SK-N-SH (cell line): ENCODE results near the gene TSPAN14. TPM values are rescaled to one million over a fixed set of nuclear protein-coding genes. Genes with fewer than 3 reads are reported as not detected.

ENCODE experiments used
- CTCF ChIA-PET: fragments of 300-600, 350-600 bp; formaldehyde crosslinking; extraction: SDS; loops from one replicate; lab custom pipeline; 2021; lab: Yijun Ruan, JAX
- POLR2A ChIA-PET: fragments of 350-600 bp; sonication (Branson Sonifier 250); formaldehyde crosslinking; extraction: SDS; loops from one replicate; lab custom pipeline; 2020; ENCODE audit warnings: antibody characterized with exemption, inconsistent platforms; lab: Yijun Ruan, JAX
- DNase-seq: peaks from one replicate; pipeline ENCODE4 v3.0.0; 2012
- H2AFZ ChIP-seq: fragments of 200-600 bp; sonication (generic); 2 replicates; pipeline ENCODE4 v1.8.1; 2016; ENCODE audit warnings: antibody characterized with exemption, mild to moderate bottlenecking, low read depth
- H3F3A ChIP-seq: fragments of 200-600 bp; sonication (generic); replicated peaks from 2 replicates; pipeline ENCODE3; 2016; ENCODE audit warnings: antibody characterized with exemption, mild to moderate bottlenecking; ENCODE audit not compliant: insufficient read depth
- H3K27ac ChIP-seq, 2 experiments: fragments of 200-500 bp in 1 of 2; fragments of 200-600 bp in 1 of 2; sonication (Bioruptor generic) in 1 of 2; sonication (generic), shearing (Covaris generic) in 1 of 2; 2 replicates each; pipeline versions ENCODE4 v1.5.1 to v1.6.1; 2014 to 2016; ENCODE audit warnings: low read depth in 2 of 2, inconsistent platforms in 1 of 2, low read length in 1 of 2, mild to moderate bottlenecking in 1 of 2, mixed read lengths in 1 of 2
- H3K27me3 ChIP-seq: fragments of 200-600 bp; sonication (generic), shearing (Covaris generic); 2 replicates; pipeline ENCODE4 v1.6.1; 2016; ENCODE audit warnings: mixed run types; ENCODE audit not compliant: insufficient read depth
- H3K36me3 ChIP-seq, 2 experiments: fragments of 200-500 bp in 1 of 2; fragments of 200-600 bp in 1 of 2; sonication (Bioruptor generic) in 1 of 2; sonication (generic) in 1 of 2; replicated peaks in 1 of 2; 2 replicates each; pipeline versions ENCODE3 to v1.5.1; 2014 to 2016; ENCODE audit warnings: low read length in 1 of 2, mild to moderate bottlenecking in 1 of 2; ENCODE audit not compliant: insufficient read depth in 2 of 2, control insufficient read depth in 1 of 2
- H3K4me1 ChIP-seq, 2 experiments: fragments of 200-500 bp in 1 of 2; fragments of 200-600 bp in 1 of 2; sonication (Bioruptor generic) in 1 of 2; sonication (generic), shearing (Covaris generic) in 1 of 2; 2 replicates each; pipeline versions ENCODE4 v1.5.1 to v1.6.1; 2014 to 2016; ENCODE audit warnings: low read depth in 1 of 2, low read length in 1 of 2, mixed run types in 1 of 2; ENCODE audit not compliant: insufficient read depth in 2 of 2, control insufficient read depth in 1 of 2
- H3K4me2 ChIP-seq: fragments of 200-600 bp; sonication (generic), shearing (Covaris generic); 2 replicates; pipeline ENCODE4 v1.6.1; 2017; ENCODE audit warnings: mixed run types
- H3K4me3 ChIP-seq, 2 experiments: fragments of 200-500 bp in 1 of 2; fragments of 200-600 bp in 1 of 2; sonication (Bioruptor generic) in 1 of 2; sonication (generic), shearing (Covaris generic) in 1 of 2; 2 replicates each; pipeline versions ENCODE4 v1.5.1 to v1.8.1; 2014 to 2016; ENCODE audit warnings: low read depth in 2 of 2, inconsistent platforms in 1 of 2, low read length in 1 of 2, mild to moderate bottlenecking in 1 of 2, mixed read lengths in 1 of 2, moderate library complexity in 1 of 2
- H3K79me2 ChIP-seq: fragments of 200-600 bp; sonication (generic); 2 replicates; pipeline ENCODE4 v1.8.1; 2017; ENCODE audit warnings: mild to moderate bottlenecking; ENCODE audit not compliant: insufficient read depth
- H3K9ac ChIP-seq: fragments of 200-600 bp; sonication (generic); 2 replicates; pipeline ENCODE4 v1.6.1; 2017; ENCODE audit warnings: mixed run types
- H3K9me2 ChIP-seq: fragments of 200-600 bp; sonication (generic); 2 replicates; pipeline ENCODE4 v1.6.1; 2017; ENCODE audit warnings: mixed run types
- H3K9me3 ChIP-seq: fragments of 200-600 bp; sonication (generic); 2 replicates; pipeline ENCODE4 v1.6.1; 2017; ENCODE audit warnings: mixed run types, mild to moderate bottlenecking, moderate library complexity
- H4K20me1 ChIP-seq: fragments of 200-600 bp; sonication (generic); 2 replicates; pipeline ENCODE4 v1.6.1; 2017; ENCODE audit warnings: mild to moderate bottlenecking, mixed run types; ENCODE audit not compliant: insufficient read depth
- EZH2phosphoT487 ChIP-seq: fragments of 200-600 bp; sonication (generic); IDR thresholded peaks from 2 replicates; pipeline ENCODE4 v1.6.1; 2017; ENCODE audit warnings: low read depth, mixed run types, mild to moderate bottlenecking, antibody characterized with exemption, moderate library complexity, borderline replicate concordance
- FOXJ3 ChIP-seq: sonication (generic); formaldehyde crosslinking; IDR thresholded peaks from 2 replicates; pipeline ENCODE4 v1.5.1; 2020; ENCODE audit warnings: mild to moderate bottlenecking, missing genetic modification reagents
- GABPA ChIP-seq: IDR thresholded peaks from 2 replicates; pipeline ENCODE4 v1.4.0; 2012; ENCODE audit warnings: low read depth, mild to moderate bottlenecking
- GATA2 ChIP-seq: sonication (generic); formaldehyde crosslinking; IDR thresholded peaks from 2 replicates; pipeline ENCODE4 v1.5.0; 2020; ENCODE audit warnings: mild to moderate bottlenecking, missing genetic modification reagents
- IRF3 ChIP-seq: fragments of 150-350 bp; IDR thresholded peaks from 2 replicates; pipeline ENCODE4 v1.6.1; 2016; ENCODE audit warnings: mild to moderate bottlenecking, low read depth, low read length
- JUND ChIP-seq: IDR thresholded peaks from 2 replicates; pipeline ENCODE4 v1.4.0; 2012
- MAX ChIP-seq: IDR thresholded peaks from 2 replicates; pipeline ENCODE4 v1.4.0; 2012; ENCODE audit warnings: low read depth
- MEF2A ChIP-seq: IDR thresholded peaks from 2 replicates; pipeline ENCODE4 v1.4.0; 2012; ENCODE audit warnings: low read depth, borderline replicate concordance
- MXI1 ChIP-seq: IDR thresholded peaks from 2 replicates; pipeline ENCODE4 v1.6.1; 2012; ENCODE audit warnings: mild to moderate bottlenecking, low read depth, low read length, improper control_type of control experiment
- NFIC ChIP-seq: IDR thresholded peaks from 2 replicates; pipeline ENCODE4 v1.4.0; 2012; ENCODE audit warnings: borderline replicate concordance
- PBX3 ChIP-seq: IDR thresholded peaks from 2 replicates; pipeline ENCODE4; 2012
- POLR2AphosphoS5 ChIP-seq: IDR thresholded peaks from 2 replicates; pipeline ENCODE4 v1.6.1; 2012; ENCODE audit warnings: low read depth, low read length
- RCOR1 ChIP-seq: fragments of 150-350 bp; IDR thresholded peaks from 2 replicates; pipeline ENCODE4 v1.6.1; 2017; ENCODE audit warnings: antibody characterized with exemption, low read length
- REST ChIP-seq: IDR thresholded peaks from 2 replicates; pipeline ENCODE4 v1.6.1; 2012; ENCODE audit warnings: mild to moderate bottlenecking, low read depth, low read length, moderate library complexity
- RFX5 ChIP-seq: IDR thresholded peaks from 2 replicates; pipeline ENCODE4 v1.6.1; 2012; ENCODE audit warnings: mild to moderate bottlenecking, improper control_type of control experiment, low read length
- RXRA ChIP-seq: IDR thresholded peaks from 2 replicates; pipeline ENCODE4 v1.4.0; 2012; ENCODE audit warnings: low read depth, mild to moderate bottlenecking, borderline replicate concordance
- SMC3 ChIP-seq: IDR thresholded peaks from 2 replicates; pipeline ENCODE4 v1.6.1; 2012; ENCODE audit warnings: low read depth, low read length, improper control_type of control experiment
- TAF1 ChIP-seq: IDR thresholded peaks from 2 replicates; pipeline ENCODE4 v1.6.1; 2012; ENCODE audit warnings: low read depth, mild to moderate bottlenecking, low read length, moderate library complexity, borderline replicate concordance
- TEAD4 ChIP-seq: IDR thresholded peaks from 2 replicates; pipeline ENCODE4 v1.4.0; 2012; ENCODE audit warnings: mild to moderate bottlenecking, borderline replicate concordance; ENCODE audit not compliant: insufficient read depth
- USF2 ChIP-seq: fragments of 150-350 bp; IDR thresholded peaks from 2 replicates; pipeline ENCODE4 v1.6.1; 2017; ENCODE audit warnings: antibody characterized with exemption, low read length, low read depth, borderline replicate concordance
- WGBS: methylation state at CpG from one replicate; pipeline ENCODE4 v1.1.6; 2017; ENCODE audit warnings: low lambda C conversion rate; 5-methylcytosine and 5-hydroxymethylcytosine counted together
- polyA plus RNA-seq, 3 experiments: library from polyadenylated mRNA; depleted of rRNA; stranded (reverse); fragments of >200 nt; gene quantifications; 2 replicates each; pipeline ENCODE4 v1.2.3, GENCODE V29; 2012
- TF ChIP-seq, protein P1 (sequence below): fragments of 200-600 bp; sonication (generic); IDR thresholded peaks from 2 replicates; pipeline ENCODE4 v1.6.1; 2017; ENCODE audit warnings: antibody characterized with exemption, mild to moderate bottlenecking, moderate library complexity
- TF ChIP-seq, protein P2 (sequence below): IDR thresholded peaks from 2 replicates; pipeline ENCODE4 v1.4.0; 2012; ENCODE audit warnings: low read depth, borderline replicate concordance

The TSPAN14 gene
- polyA plus RNA-seq, 1 of the 3 experiments (the other 2 are of a cell fraction): 78.1 TPM

GRCh38 chr10:80506189-80506575 is 52.1 kb downstream of the TSPAN14 start:
- H4K20me1 ChIP-seq: no peaks in the 10 kb centered on the region; the same call in 1 of the 2 replicates
- TF ChIP-seq GABPA (no peak), TEAD4 (0 out of 2 replicates have a peak, but pooled peaks have one; percentile 40), MAX (0 out of 2 replicates have a peak, but pooled peaks have one; percentile 29), POLR2AphosphoS5 (no peak), MEF2A (no peak), RXRA (peak; percentile 65; the same call in 1 of the 2 replicates), REST (no peak), EZH2phosphoT487 (no peak), RFX5 (no peak), RCOR1 (no peak), MXI1 (no peak), IRF3 (no peak), GATA2 (CRISPR knock-in tag) (no peak), FOXJ3 (CRISPR knock-in tag) (no peak), SMC3 (no peak), PBX3 (no peak), TAF1 (no peak), NFIC (no peak), USF2 (no peak), JUND (peak; percentile 74)
- TF ChIP-seq, protein P1, sequence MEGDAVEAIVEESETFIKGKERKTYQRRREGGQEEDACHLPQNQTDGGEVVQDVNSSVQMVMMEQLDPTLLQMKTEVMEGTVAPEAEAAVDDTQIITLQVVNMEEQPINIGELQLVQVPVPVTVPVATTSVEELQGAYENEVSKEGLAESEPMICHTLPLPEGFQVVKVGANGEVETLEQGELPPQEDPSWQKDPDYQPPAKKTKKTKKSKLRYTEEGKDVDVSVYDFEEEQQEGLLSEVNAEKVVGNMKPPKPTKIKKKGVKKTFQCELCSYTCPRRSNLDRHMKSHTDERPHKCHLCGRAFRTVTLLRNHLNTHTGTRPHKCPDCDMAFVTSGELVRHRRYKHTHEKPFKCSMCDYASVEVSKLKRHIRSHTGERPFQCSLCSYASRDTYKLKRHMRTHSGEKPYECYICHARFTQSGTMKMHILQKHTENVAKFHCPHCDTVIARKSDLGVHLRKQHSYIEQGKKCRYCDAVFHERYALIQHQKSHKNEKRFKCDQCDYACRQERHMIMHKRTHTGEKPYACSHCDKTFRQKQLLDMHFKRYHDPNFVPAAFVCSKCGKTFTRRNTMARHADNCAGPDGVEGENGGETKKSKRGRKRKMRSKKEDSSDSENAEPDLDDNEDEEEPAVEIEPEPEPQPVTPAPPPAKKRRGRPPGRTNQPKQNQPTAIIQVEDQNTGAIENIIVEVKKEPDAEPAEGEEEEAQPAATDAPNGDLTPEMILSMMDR: no peak
- TF ChIP-seq, protein P2, sequence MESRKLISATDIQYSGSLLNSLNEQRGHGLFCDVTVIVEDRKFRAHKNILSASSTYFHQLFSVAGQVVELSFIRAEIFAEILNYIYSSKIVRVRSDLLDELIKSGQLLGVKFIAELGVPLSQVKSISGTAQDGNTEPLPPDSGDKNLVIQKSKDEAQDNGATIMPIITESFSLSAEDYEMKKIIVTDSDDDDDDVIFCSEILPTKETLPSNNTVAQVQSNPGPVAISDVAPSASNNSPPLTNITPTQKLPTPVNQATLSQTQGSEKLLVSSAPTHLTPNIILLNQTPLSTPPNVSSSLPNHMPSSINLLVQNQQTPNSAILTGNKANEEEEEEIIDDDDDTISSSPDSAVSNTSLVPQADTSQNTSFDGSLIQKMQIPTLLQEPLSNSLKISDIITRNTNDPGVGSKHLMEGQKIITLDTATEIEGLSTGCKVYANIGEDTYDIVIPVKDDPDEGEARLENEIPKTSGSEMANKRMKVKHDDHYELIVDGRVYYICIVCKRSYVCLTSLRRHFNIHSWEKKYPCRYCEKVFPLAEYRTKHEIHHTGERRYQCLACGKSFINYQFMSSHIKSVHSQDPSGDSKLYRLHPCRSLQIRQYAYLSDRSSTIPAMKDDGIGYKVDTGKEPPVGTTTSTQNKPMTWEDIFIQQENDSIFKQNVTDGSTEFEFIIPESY: no peak

More at GRCh38 chr10:80506189-80506575, 52.1 kb downstream of the TSPAN14 start:
- H2AFZ ChIP-seq: no peak overlapping the region
- H3K4me1 ChIP-seq: peaks cover 18 to 72% of the 10 kb centered on the region in 2 experiments; a peak in 3 of 4 replicates
- peak overlapping the region; percentile 43 for H3K4me2 ChIP-seq
- no peaks in the 10 kb centered on the region for H3K9me2 ChIP-seq
- H3F3A ChIP-seq: peaks cover 38% of the 10 kb centered on the region
- no peak overlapping the region for H3K4me3 ChIP-seq
- peaks cover 71% of the 10 kb centered on the region for H3K79me2 ChIP-seq
- peak overlapping the region; percentile 5 to 92; a peak in 3 of 4 replicates for H3K27ac ChIP-seq
- ChIA-PET POLR2A (interaction anchor here (1.0 to 1.7 kb wide), 2 partner anchors 54 to 62 kb away, joined by 3 to 9 read pairs; no protein-coding TSS in a partner anchor), CTCF (interaction anchor here (0.6 to 21.2 kb wide), 53 partner anchors 9 to 1105 kb away, joined by 3 to 602 read pairs (median 5); partner anchors contain the start of genes PRXL2A and TSPAN14)
- no peaks in the 10 kb centered on the region for H3K9me3 ChIP-seq
- no peaks in the 10 kb centered on the region for H3K27me3 ChIP-seq
- H3K36me3 ChIP-seq: peaks cover 0 to 8% of the 10 kb centered on the region in 2 experiments
- DNase-seq: no peak
- WGBS: 9% methylated on average over 6 of the region's 6 CpGs
- peak overlapping the region; percentile 59 for H3K9ac ChIP-seq
